ENCODE measurements around the gene CIRBP.

The CIRBP gene

GRCh38 chr19:1283207-1283916 is 14.2 kb downstream of the CIRBP start:
- no peak for DNase-seq
- intact Hi-C loops (cut with DNase I) = no loop called here

- intact Hi-C loops (cut with DNase I) = no loop called here
- DNase-seq = no peak
Observed at GRCh38 chr19:1283917-1284292, 14.8 kb downstream of the CIRBP start.

GRCh38 chr19:1284293-1284978 is 15.3 kb downstream of the CIRBP start:
- intact Hi-C loops (cut with DNase I) = no loop called here
- no peak for DNase-seq

- intact Hi-C loops (cut with DNase I) = no loop called here
- no peak for DNase-seq
Observed at GRCh38 chr19:1284979-1285736, 16.0 kb downstream of the CIRBP start.

- intact Hi-C loops (cut with DNase I) = no loop called here
- no peak for DNase-seq
Observed at GRCh38 chr19:1285737-1286360, 16.7 kb downstream of the CIRBP start, which contains the start of gene EFNA2. EFNA2 (plus strand) TSS chr19:1285873; CDS start chr19:1286169, 296 bp downstream.

- intact Hi-C loops (cut with DNase I) = no loop called here
- no peak for DNase-seq
Observed at GRCh38 chr19:1286487-1287353, 17.6 kb downstream of the CIRBP start.

GRCh38 chr19:1287354-1288225 is 18.5 kb downstream of the CIRBP start:
- DNase-seq = no peak
- intact Hi-C loops (cut with DNase I) = no loop called here

GRCh38 chr19:1288226-1288612 is 19.1 kb downstream of the CIRBP start:
- intact Hi-C loops (cut with DNase I) = no loop called here
- DNase-seq = no peak

GRCh38 chr19:1288833-1289685 is 19.9 kb downstream of the CIRBP start:
- intact Hi-C loops (cut with DNase I) = no loop called here
- peak in 1 of 42 donors; percentile 15 for DNase-seq

GRCh38 chr19:1289686-1290025 is 20.5 kb downstream of the CIRBP start:
- no peak for DNase-seq
- intact Hi-C loops (cut with DNase I) = no loop called here

GRCh38 chr19:1290196-1290702 is 21.1 kb downstream of the CIRBP start:
- DNase-seq = no peak
- intact Hi-C loops (cut with DNase I) = no loop called here

- no peak for DNase-seq
- intact Hi-C loops (cut with DNase I) = no loop called here
Observed at GRCh38 chr19:1290703-1291651, 21.8 kb downstream of the CIRBP start.

- DNase-seq = peak in 16 of 42 donors; percentile 38 to 75 (median 52)
- intact Hi-C loops (cut with DNase I) = no loop called here
Observed at GRCh38 chr19:1291761-1292418, 22.8 kb downstream of the CIRBP start.

GRCh38 chr19:1292419-1293151 is 23.5 kb downstream of the CIRBP start:
- intact Hi-C loops (cut with DNase I) = no loop called here
- no peak for DNase-seq

All from head of caudate nucleus (tissue), 42 donors.